B cell (primary cell): ENCODE data around the gene CABLES1. TPM values are rescaled to one million over a fixed set of nuclear protein-coding genes. Genes with fewer than 3 reads are reported as not detected.

Experiments used
- ATAC-seq: fragments of 200-7000 bp; cut with Tn5 transposase; one replicate; pipeline ENCODE4 v1.10.0; 2021; ENCODE audit warnings: low read depth, mild to moderate bottlenecking, moderate number of reproducible peaks, moderate library complexity
- CTCF ChIA-PET: fragments of 350-600 bp; sonication (Branson Sonifier 250); formaldehyde crosslinking; loops from one replicate; lab custom pipeline; 2021; ENCODE audit warnings: antibody characterized with exemption, inconsistent platforms; lab: Charles Lee
- POLR2A ChIA-PET: fragments of 350-600 bp; sonication (Branson Sonifier 250); formaldehyde crosslinking; loops from one replicate; lab custom pipeline; 2021; ENCODE audit warnings: antibody characterized with exemption; lab: Charles Lee
- DNase-seq: peaks from one replicate; pipeline ENCODE4 v3.0.0; 2013
- H2AFZ ChIP-seq: 2 replicates; pipeline ENCODE4 v1.6.1; 2012; ENCODE audit warnings: mild to moderate bottlenecking, low read depth, low read length; ENCODE audit not compliant: insufficient read depth, poor library complexity, severe bottlenecking
- H3K27ac ChIP-seq, 2 donors: 1 replicate in 1 of 2; 2 replicates in 1 of 2; pipeline ENCODE4 v1.5.1; 2012 to 2013; ENCODE audit warnings: low read length in 2 of 2, mild to moderate bottlenecking in 2 of 2, moderate library complexity in 1 of 2
- H3K27me3 ChIP-seq, 4 experiments: fragments of 200-600 bp in 1 of 4; sonication (generic) in 1 of 4; replicated peaks in 1 of 4; 1 replicate in 2 of 4; 2 replicates in 2 of 4; pipeline versions ENCODE4 v1.6.1 to v1.7.0; 2013 to 2016; ENCODE audit warnings: low read length in 3 of 4, mild to moderate bottlenecking in 2 of 4, mixed read lengths in 1 of 4, moderate library complexity in 1 of 4; ENCODE audit not compliant: insufficient read depth in 4 of 4, control insufficient read depth in 3 of 4; ENCODE audit errors: control extremely low read depth in 1 of 4
- H3K36me3 ChIP-seq, 2 experiments: replicated peaks in 1 of 2; 1 replicate in 1 of 2; 2 replicates in 1 of 2; pipeline versions ENCODE4 v1.6.1 to v1.7.1; 2013; ENCODE audit warnings: low read length in 1 of 2; ENCODE audit not compliant: insufficient read depth in 2 of 2, control insufficient read depth in 1 of 2; ENCODE audit errors: control extremely low read depth in 1 of 2, extremely low read depth in 1 of 2
- H3K4me1 ChIP-seq, 2 donors: fragments of 200-600 bp in 1 of 2; sonication (generic) in 1 of 2; 1 replicate in 1 of 2; 2 replicates in 1 of 2; pipeline versions ENCODE4 v1.5.1 to v1.6.1; 2013 to 2017; ENCODE audit warnings: low read length in 2 of 2; ENCODE audit not compliant: control insufficient read depth in 2 of 2, insufficient read depth in 2 of 2
- H3K4me2 ChIP-seq: replicated peaks from 2 replicates; pipeline ENCODE3; 2012; ENCODE audit warnings: mild to moderate bottlenecking, low read depth, low read length; ENCODE audit not compliant: poor library complexity, severe bottlenecking
- H3K4me3 ChIP-seq, 5 experiments: fragments of 200-600 bp in 1 of 5; sonication (generic) in 1 of 5; 1 replicate in 3 of 5; 2 replicates in 2 of 5; pipeline versions ENCODE4 v1.5.1 to v1.7.0; 2011 to 2016; ENCODE audit warnings: low read length in 4 of 5, mild to moderate bottlenecking in 4 of 5, low read depth in 2 of 5, control low read depth in 1 of 5, moderate library complexity in 1 of 5; ENCODE audit not compliant: insufficient read depth in 1 of 5; ENCODE audit errors: control extremely low read depth in 1 of 5, extremely low read depth in 1 of 5
- H3K79me2 ChIP-seq: fragments of 200-600 bp; sonication (generic); one replicate; pipeline ENCODE4 v1.6.0; 2016; ENCODE audit warnings: low read length; ENCODE audit not compliant: control insufficient read depth, insufficient read depth
- H3K9ac ChIP-seq: fragments of 200-600 bp; sonication (generic); 2 replicates; pipeline ENCODE4 v1.6.1; 2017; ENCODE audit warnings: mild to moderate bottlenecking, low read length, moderate library complexity
- H3K9me3 ChIP-seq, 3 donors: one replicate each; pipeline versions ENCODE4 v1.6.1 to v1.7.1; 2013; ENCODE audit warnings: low read length in 2 of 3; ENCODE audit not compliant: control insufficient read depth in 2 of 3, insufficient read depth in 1 of 3; ENCODE audit errors: control extremely low read depth in 1 of 3
- H4K20me1 ChIP-seq: 2 replicates; pipeline ENCODE4 v1.6.0; 2012; ENCODE audit warnings: mild to moderate bottlenecking, low read length; ENCODE audit not compliant: insufficient read depth, control insufficient read depth, poor library complexity, severe bottlenecking
- H3K27ac Mint-ChIP-seq: one replicate; pipeline ENCODE4 v1.8.0; 2021; ENCODE audit warnings: mixed read lengths
- H3K27me3 Mint-ChIP-seq: one replicate; pipeline ENCODE4 v1.8.0; 2021; ENCODE audit warnings: mixed read lengths
- H3K4me1 Mint-ChIP-seq: one replicate; pipeline ENCODE4 v1.8.0; 2021; ENCODE audit warnings: mixed read lengths
- H3K4me3 Mint-ChIP-seq: one replicate; pipeline ENCODE4 v1.8.0; 2021; ENCODE audit warnings: mixed read lengths
- H3K9me3 Mint-ChIP-seq: one replicate; pipeline ENCODE4 v1.8.0; 2022; ENCODE audit warnings: mixed read lengths; ENCODE audit not compliant: insufficient read depth
- CTCF ChIP-seq: fragments of 200-600 bp; IDR thresholded peaks from one replicate; pipeline ENCODE4 v1.8.0; 2022; ENCODE audit warnings: antibody characterized with exemption, mild to moderate bottlenecking
- EZH2 ChIP-seq: IDR thresholded peaks from 2 replicates; pipeline ENCODE4 v1.6.1; 2012; ENCODE audit warnings: borderline replicate concordance, low read depth, mild to moderate bottlenecking, moderate library complexity, low read length; ENCODE audit not compliant: insufficient read depth, poor library complexity, severe bottlenecking
- WGBS: methylation state at CpG from one replicate; pipeline ENCODE4 v1.1.5; 2013; ENCODE audit warnings: missing lambda C conversion rate; ENCODE audit not compliant: insufficient coverage; 5-methylcytosine and 5-hydroxymethylcytosine counted together
- intact Hi-C: fragments of 100-400 bp; cut with micrococcal nuclease; formaldehyde crosslinking; loops from one replicate; pipeline ENCODE4 v1.10.0; 2022
- polyA plus RNA-seq: library from polyadenylated mRNA; depleted of rRNA; stranded (reverse); fragments of >200 nt; gene quantifications from 2 replicates; pipeline ENCODE4 v1.2.3, GENCODE V29; 2012
- total RNA-seq, 2 donors: library from RNA; stranded (reverse); fragments of 120-200 nt in 1 of 2; gene quantifications; 1 replicate in 1 of 2; 2 replicates in 1 of 2; pipeline versions ENCODE4 v1.2.3 to v1.2.4, GENCODE V29; 2013 to 2022

Gene CABLES1
- total and polyA plus RNA-seq, 2 donors (not counting 1 experiment from before 2014, with no cell fraction given): 0.30 to 56.3 TPM

- Histone ChIP-seq H4K20me1 (no peaks in the 10 kb centered on the region), H2AFZ (no peak overlapping the region), H3K79me2 (no peaks in the 10 kb centered on the region), H3K36me3 (no peaks in the 10 kb centered on the region), H3K4me2 (no peak overlapping the region), H3K27ac (no peak overlapping the region), H3K4me3 (no peak overlapping the region), H3K9me3 (no peaks in the 10 kb centered on the region), H3K9ac (no peak overlapping the region), H3K4me1 (no peaks in the 10 kb centered on the region), H3K27me3 (no peaks in the 10 kb centered on the region)
- Mint-ChIP-seq H3K4me1 (peaks cover 7% of the 10 kb centered on the region), H3K9me3 (no peaks in the 10 kb centered on the region), H3K27ac (no peak overlapping the region), H3K27me3 (peaks cover 14% of the 10 kb centered on the region), H3K4me3 (no peak overlapping the region)
- DNase-seq: no peak
- WGBS: 90% methylated on average over 14 of the region's 17 CpGs
- CTCF ChIA-PET: no interaction called here
- POLR2A ChIA-PET: interaction anchor here (0.5 kb wide), 1 partner anchor 28 kb away, joined by 3 read pairs; no protein-coding TSS in a partner anchor
- intact Hi-C loops: no loop called here
- no peak for ATAC-seq
- TF ChIP-seq EZH2: no peak
- TF ChIP-seq CTCF: no peak
Measured at GRCh38 chr18:23176701-23177432, 41.6 kb downstream of the CABLES1 start.

- intact Hi-C loops: no loop called here
- H3K36me3 ChIP-seq: no peaks in the 10 kb centered on the region
- DNase-seq: no peak
- no peak overlapping the region for H3K9ac ChIP-seq
- peaks cover 7% of the 10 kb centered on the region for H3K4me1 Mint-ChIP-seq
- ATAC-seq: no peak
- no peak overlapping the region for H3K27ac ChIP-seq
- no peak overlapping the region for H3K4me2 ChIP-seq
- no peaks in the 10 kb centered on the region for H3K9me3 Mint-ChIP-seq
- no peak for TF ChIP-seq CTCF
- TF ChIP-seq EZH2: no peak
- no peaks in the 10 kb centered on the region for H3K4me1 ChIP-seq
- no peaks in the 10 kb centered on the region for H3K79me2 ChIP-seq
- no peak overlapping the region for H3K4me3 ChIP-seq
- H3K27me3 Mint-ChIP-seq: peaks cover 14% of the 10 kb centered on the region
- ChIA-PET CTCF (no interaction called here), POLR2A (no interaction called here)
- H2AFZ ChIP-seq: no peak overlapping the region
- no peaks in the 10 kb centered on the region for H3K9me3 ChIP-seq
- no peak overlapping the region for H3K27ac Mint-ChIP-seq
- H3K27me3 ChIP-seq: no peaks in the 10 kb centered on the region
- H3K4me3 Mint-ChIP-seq: no peak overlapping the region
- no peaks in the 10 kb centered on the region for H4K20me1 ChIP-seq
- 91% methylated on average over 11 of the region's 13 CpGs for WGBS
Measured at GRCh38 chr18:23177433-23178072, 42.3 kb downstream of the CABLES1 start.
